K562 (cell line): ENCODE results near the gene TAS2R38. TPM values are rescaled to one million over a fixed set of nuclear protein-coding genes. Genes with fewer than 3 reads are reported as not detected.

Experiments used
- ATAC-seq: fragments of 200-7000 bp; cut with Tn5 transposase; 3 replicates; pipeline ENCODE4 v1.9.1; 2020; ENCODE audit warnings: moderate library complexity
- Bru-seq: library from RNA; stranded (reverse); fragments of 400-500 nt; gene quantifications from one replicate; lab custom pipeline; 2021; lab: Mats Ljungman, UMichigan
- BruChase-seq, 2 experiments: library from RNA; stranded (reverse); fragments of 400-500 nt; gene quantifications; one replicate each; lab custom pipeline; 2021; lab: Mats Ljungman, UMichigan
- BruUV-seq: library from RNA; stranded (reverse); fragments of 400-500 nt; replicated peaks from 2 replicates; lab custom pipeline; 2021; lab: Mats Ljungman, UMichigan
- CTCF ChIA-PET: fragments of 300-600 bp; formaldehyde crosslinking; extraction: SDS; loops from one replicate; lab custom pipeline; 2021; ENCODE audit warnings: low intra/inter-chr PET ratio; lab: Yijun Ruan, JAX
- POLR2A ChIA-PET: fragments of 300-600, 350-650 bp; sonication (Branson Sonifier 250); formaldehyde crosslinking; extraction: SDS; loops from one replicate; lab custom pipeline; 2021; ENCODE audit warnings: antibody characterized with exemption, inconsistent platforms; lab: Yijun Ruan, JAX
- DNase-seq, 4 experiments: peaks; one replicate each; pipeline versions ENCODE4 v3.0.0 to v3.0.0-alpha.2; 2011 to 2018; ENCODE audit warnings: low spot score in 3 of 4, mixed read lengths in 3 of 4; ENCODE audit errors: extremely low read depth in 1 of 4
- FAIRE-seq: peaks from 2 replicates; lab custom pipeline; 2011; peaks lifted over from hg19 to GRCh38; lab: Jason Lieb, UNC
- H2AFZ ChIP-seq: 2 replicates; pipeline ENCODE4 v1.6.0; 2011; ENCODE audit warnings: low read depth, low read length, control low read depth, inconsistent platforms
- H3K27ac ChIP-seq: fragments of 200-600 bp; 3 replicates; pipeline ENCODE4 v1.8.0; 2011; ENCODE audit warnings: low read depth, mild to moderate bottlenecking, control low read depth, inconsistent platforms, low read length, moderate library complexity, mixed read lengths; ENCODE audit errors: extremely low read depth
- H3K27me3 ChIP-seq, 2 experiments: fragments of 300-600 bp in 1 of 2; 2 replicates in 1 of 2; 3 replicates in 1 of 2; pipeline versions ENCODE4 v1.6.0 to v1.8.0; 2011; ENCODE audit warnings: inconsistent platforms in 2 of 2, low read length in 2 of 2, mild to moderate bottlenecking in 1 of 2, mixed read lengths in 1 of 2, moderate library complexity in 1 of 2; ENCODE audit not compliant: control insufficient read depth in 2 of 2, insufficient read depth in 2 of 2
- H3K36me3 ChIP-seq: fragments of 300-600 bp; 3 replicates; pipeline ENCODE4 v1.8.0; 2011; ENCODE audit warnings: mild to moderate bottlenecking, low read length, inconsistent platforms; ENCODE audit not compliant: control insufficient read depth, insufficient read depth
- H3K4me1 ChIP-seq, 2 experiments: fragments of 200-600 bp in 1 of 2; replicated peaks in 1 of 2; 2 replicates in 1 of 2; 3 replicates in 1 of 2; pipeline versions ENCODE4 v1.5.1 to v1.8.0; 2011; ENCODE audit warnings: inconsistent platforms in 2 of 2, low read length in 2 of 2, mild to moderate bottlenecking in 1 of 2, mixed read lengths in 1 of 2, moderate library complexity in 1 of 2; ENCODE audit not compliant: control insufficient read depth in 2 of 2, insufficient read depth in 2 of 2
- H3K4me2 ChIP-seq: 2 replicates; pipeline ENCODE4 v1.6.1; 2011; ENCODE audit warnings: low read length, control low read depth, inconsistent platforms, mixed read lengths; ENCODE audit not compliant: insufficient read depth
- H3K4me3 ChIP-seq: fragments of 200-600 bp; sonication (generic), shearing (Covaris generic); 2 replicates; pipeline ENCODE4 v1.5.1; 2016; ENCODE audit warnings: control low read depth, inconsistent platforms
- H3K79me2 ChIP-seq: fragments of 200-600 bp; 3 replicates; pipeline ENCODE4 v1.8.0; 2011; ENCODE audit warnings: low read length, inconsistent platforms; ENCODE audit not compliant: control insufficient read depth, insufficient read depth
- H3K9ac ChIP-seq, 2 experiments: 2 replicates each; pipeline versions ENCODE4 v1.6.0 to v1.6.1; 2011; ENCODE audit warnings: low read depth in 2 of 2, low read length in 2 of 2, control low read depth in 1 of 2, inconsistent platforms in 1 of 2, mild to moderate bottlenecking in 1 of 2, mixed read lengths in 1 of 2; ENCODE audit not compliant: insufficient read depth in 1 of 2
- H3K9me1 ChIP-seq: one replicate; pipeline ENCODE4 v1.6.0; 2011; ENCODE audit warnings: inconsistent platforms, mild to moderate bottlenecking, low read length, moderate library complexity; ENCODE audit not compliant: control insufficient read depth, insufficient read depth
- H3K9me3 ChIP-seq: replicated peaks from 2 replicates; pipeline ENCODE4 v1.5.1; 2011; ENCODE audit warnings: low read depth, low read length, inconsistent platforms; ENCODE audit not compliant: control insufficient read depth, insufficient read depth
- H4K20me1 ChIP-seq: replicated peaks from 2 replicates; pipeline ENCODE4 v1.6.1; 2011; ENCODE audit warnings: low read length, inconsistent platforms, mixed read lengths; ENCODE audit not compliant: control insufficient read depth, insufficient read depth
- ARHGAP35 ChIP-seq: fragments of 450-650 bp; IDR thresholded peaks from 2 replicates; pipeline ENCODE4 v1.6.1; 2018; ENCODE audit not compliant: partially characterized antibody
- ATF1 ChIP-seq, 2 experiments: fragments of 450-650 bp in 1 of 2; IDR thresholded peaks; 2 replicates each; pipeline ENCODE4 v1.6.1; 2016; ENCODE audit warnings: missing compliant biosample characterization in 1 of 2, missing genetic modification characterization in 1 of 2
- HNRNPUL1 ChIP-seq: fragments of 200-400 bp; formaldehyde crosslinking; IDR thresholded peaks from 2 replicates; pipeline ENCODE4 v1.6.1; 2017; ENCODE audit warnings: low read length
- STAG1 ChIP-seq: sonication (generic); formaldehyde crosslinking; IDR thresholded peaks from 2 replicates; pipeline ENCODE4 v1.5.0; 2020; ENCODE audit warnings: missing genetic modification reagents, borderline replicate concordance
- TRIM24 ChIP-seq, 2 experiments: fragments of 450-650 bp; IDR thresholded peaks; 2 replicates each; pipeline ENCODE4 v1.6.1; 2016
- ZBTB7A ChIP-seq: IDR thresholded peaks from 2 replicates; pipeline ENCODE4 v1.6.1; 2011; ENCODE audit warnings: low read depth, mild to moderate bottlenecking, low read length, moderate library complexity, borderline replicate concordance; ENCODE audit not compliant: control insufficient read depth
- ZNF165 ChIP-seq: fragments of 250-450 bp; sonication (Bioruptor Pico); IDR thresholded peaks from 2 replicates; pipeline ENCODE4 v1.4.0; 2020; ENCODE audit warnings: borderline replicate concordance
- ZNF408 ChIP-seq: fragments of 250-450 bp; sonication (Bioruptor Pico); IDR thresholded peaks from 2 replicates; pipeline ENCODE4 v1.4.0; 2020; ENCODE audit warnings: low read depth, mild to moderate bottlenecking, moderate library complexity
- ZNF507 ChIP-seq: conservative IDR thresholded peaks from 2 replicates; pipeline ENCODE4 v1.6.1; 2017; ENCODE audit warnings: missing genetic modification characterization, missing compliant biosample characterization
- WGBS: fragments of 100-300 bp; shearing (Covaris generic); methylation state at CpG from one replicate; pipeline ENCODE4 v1.1.6; 2016; ENCODE audit warnings: low coverage, mixed read lengths; ENCODE audit not compliant: insufficient coverage; ENCODE audit errors: missing lambda C conversion rate; 5-methylcytosine and 5-hydroxymethylcytosine counted together
- in situ Hi-C: fragments of 300-500 bp; cut with MboI; formaldehyde crosslinking; loops from 4 replicates; pipeline ENCODE4 v1.15.0; 2018; ENCODE audit warnings: inconsistent platforms, mixed read lengths
- intact Hi-C: fragments of 100-400 bp; cut with micrococcal nuclease; formaldehyde crosslinking; loops from 2 replicates; pipeline ENCODE4 v1.14.2; 2022
- long read RNA-seq, 3 experiments: library from polyadenylated mRNA in 2 of 3; library from RNA in 1 of 3; unstranded in 2 of 3; stranded (forward) in 1 of 3; transcript quantifications; one replicate each; pipeline ENCODE4 v2.0.0, GENCODE V29; 2019 to 2022
- polyA minus RNA-seq, 3 experiments: library from RNA; depleted of rRNA, polyadenylated mRNA; stranded (reverse); fragments of >200 nt; gene quantifications; 2 replicates each; pipeline ENCODE4 v1.2.3, GENCODE V29; 2011
- polyA plus RNA-seq, 8 experiments: library from polyadenylated mRNA; depleted of rRNA in 4 of 8; stranded (reverse) in 5 of 8; unstranded in 3 of 8; fragments of >200 nt; fragmentation: Nextera tagmentation in 2 of 8; fragmentation: Illumina TruSeq in 1 of 8; extraction: Ambion mirVana in 2 of 8; extraction: Trizol in 1 of 8; gene quantifications; 2 replicates each; pipeline versions ENCODE4 v1.2.1 to v1.2.3, GENCODE V29; 2011 to 2014; ENCODE audit warnings: inconsistent platforms in 1 of 8, missing spikeins in 1 of 8
- total RNA-seq, 7 experiments: library from RNA; depleted of rRNA in 6 of 7; stranded (reverse); fragments of >200 nt in 6 of 7; fragmentation: Illumina TruSeq in 2 of 7; extraction: Trizol in 2 of 7; gene quantifications; 2 replicates each; pipeline versions ENCODE4 v1.2.1 to v1.2.3, GENCODE V29; 2011 to 2021; ENCODE audit warnings: low replicate concordance in 1 of 7

The TAS2R38 gene
- total RNA-seq (2011; cell fraction: chromatin; rRNA removed; ENCODE audit: low replicate concordance) = 0.28 and 0.51 TPM in 2 replicates
- total RNA-seq (2011; cell fraction: nucleolus; rRNA removed) = not detected in 2 replicates
- total RNA-seq (2011; cell fraction: nucleoplasm; rRNA removed) = not detected in 2 replicates
- total RNA-seq (2014; rRNA removed) (not detected in 2 replicates), total RNA-seq (2014; rRNA removed; fragmentation: Illumina TruSeq; extraction: Trizol) (not detected in 2 replicates), total RNA-seq (2015; rRNA removed; fragmentation: Illumina TruSeq; extraction: Trizol) (not detected in 2 replicates), total RNA-seq (2021) (not detected in 2 replicates), polyA plus RNA-seq (2011; rRNA removed) (not detected in 2 replicates), polyA plus RNA-seq (2014; fragmentation: Illumina TruSeq; extraction: Trizol) (not detected in 2 replicates), polyA plus RNA-seq (2014; fragmentation: Nextera tagmentation; extraction: Ambion mirVana) (not detected), polyA plus RNA-seq (2014; rRNA removed) (not detected in 2 replicates), polyA minus RNA-seq (2011; rRNA and poly(A)+ RNA removed) (not detected in 2 replicates), Bru-seq, nascent RNA (not detected), BruChase-seq, experiment 1, labeled RNA remaining after a 2-hour chase (not detected), BruChase-seq, experiment 2, labeled RNA remaining after a 6-hour chase (percentile 37 among the genes with signal in this experiment)
- polyA plus RNA-seq (2011; cell fraction: cytosol; rRNA removed) = not detected in 2 replicates
- 0.23 TPM in 1 of 2 replicates, not detected in the other for polyA plus RNA-seq (2011; cell fraction: nucleus; rRNA removed)
- polyA plus RNA-seq (2012) = not detected in 2 replicates
- polyA minus RNA-seq (2011; cell fraction: cytosol; rRNA and poly(A)+ RNA removed) = not detected in 2 replicates
- not detected in 2 replicates for polyA minus RNA-seq (2011; cell fraction: nucleus; rRNA and poly(A)+ RNA removed)
- long read RNA-seq, experiment 1 = 0 reads
- long read RNA-seq, experiment 2 = 0 reads
- long read RNA-seq, experiment 3 = 0 reads

- Histone ChIP-seq H3K9me1 (no peaks in the 10 kb centered on the region), H3K36me3 (no peaks in the 10 kb centered on the region), H3K79me2 (no peaks in the 10 kb centered on the region), H4K20me1 (no peaks in the 10 kb centered on the region), H3K9me3 (no peaks in the 10 kb centered on the region), H3K4me1 (no peaks in the 10 kb centered on the region), H3K4me3 (no peak within 1 kb of the TSS), H2AFZ (no peak within 1 kb of the TSS), H3K27ac (no peak within 1 kb of the TSS), H3K4me2 (no peak within 1 kb of the TSS), H3K9ac (no peak within 1 kb of the TSS), H3K27me3 (no peaks in the 10 kb centered on the region)
- intact Hi-C loops (loop anchor here (10.0 kb wide), 2 partner anchors 219 to 301 kb away; no protein-coding TSS in a partner anchor), in situ Hi-C loops (no loop called here)
- ChIA-PET POLR2A (no interaction called here), CTCF (no interaction called here)
- no peak for TF ChIP-seq ZNF507 (tag)
- TF ChIP-seq ATF1 (CRISPR knock-in tag; IDR thresholded peaks at IDR 0.05) = no peak
- TF ChIP-seq ATF1 (tag; IDR thresholded peaks at IDR 0.05) = no peak
- TF ChIP-seq HNRNPUL1 = no peak
- no peak for TF ChIP-seq STAG1 (CRISPR knock-in tag)
- no peak for TF ChIP-seq ZNF165 (CRISPR knock-in tag)
- TF ChIP-seq ZBTB7A = no peak
- TF ChIP-seq ARHGAP35 = no peak
- no peak for TF ChIP-seq TRIM24 (IDR thresholded peaks at IDR 0.05)
- TF ChIP-seq ZNF408 (CRISPR knock-in tag) = no peak
- DNase-seq (no peak), FAIRE-seq (no peak), ATAC-seq (no peak)
- WGBS = 0% methylated on average over 7 of the region's 7 CpGs
- no TSS peak for BruUV-seq
These were observed at the start of gene TAS2R38 for GRCh38 chr7:141973673-141974072. Gene TAS2R38 (minus strand): TSS chr7:141973773. CDS start chr7:141973689, 84 bp downstream.
